Measurements from ENCODE around the gene NME7.

DNA sequence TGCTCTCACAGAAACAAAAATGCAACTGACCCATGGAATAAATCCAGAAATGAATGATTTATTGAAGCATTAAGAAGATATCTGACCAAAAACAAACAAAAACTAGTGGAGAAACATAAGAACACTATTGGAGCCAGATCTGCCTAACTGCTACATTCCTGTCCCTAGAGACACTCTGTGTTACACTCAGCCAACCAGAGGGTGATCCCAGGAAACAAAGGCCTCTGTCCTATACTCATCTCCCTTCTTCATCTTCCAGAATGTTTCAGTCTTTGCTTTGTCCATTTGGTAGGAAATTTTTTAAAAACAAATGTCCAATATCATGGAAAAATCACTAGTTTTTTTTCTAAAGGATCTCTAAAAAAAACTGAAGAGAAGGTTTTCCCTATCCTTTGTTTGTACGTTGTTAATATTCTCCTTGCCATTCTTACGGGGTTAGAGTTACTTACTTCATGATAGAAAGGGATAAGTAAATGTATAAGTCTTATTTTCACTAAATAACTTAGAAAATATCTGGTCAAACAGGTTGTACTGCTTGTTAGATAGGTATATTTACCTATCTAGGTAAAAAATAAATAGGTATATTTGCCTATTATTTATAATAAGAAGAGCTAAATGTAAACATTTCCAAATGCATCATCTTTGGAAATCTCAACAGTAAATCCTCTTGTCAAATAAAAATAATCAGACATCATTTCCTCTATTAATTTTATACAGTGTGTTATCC, 59.1 kb downstream of the NME7 start:
- TF ChIP-seq, protein P1, sequence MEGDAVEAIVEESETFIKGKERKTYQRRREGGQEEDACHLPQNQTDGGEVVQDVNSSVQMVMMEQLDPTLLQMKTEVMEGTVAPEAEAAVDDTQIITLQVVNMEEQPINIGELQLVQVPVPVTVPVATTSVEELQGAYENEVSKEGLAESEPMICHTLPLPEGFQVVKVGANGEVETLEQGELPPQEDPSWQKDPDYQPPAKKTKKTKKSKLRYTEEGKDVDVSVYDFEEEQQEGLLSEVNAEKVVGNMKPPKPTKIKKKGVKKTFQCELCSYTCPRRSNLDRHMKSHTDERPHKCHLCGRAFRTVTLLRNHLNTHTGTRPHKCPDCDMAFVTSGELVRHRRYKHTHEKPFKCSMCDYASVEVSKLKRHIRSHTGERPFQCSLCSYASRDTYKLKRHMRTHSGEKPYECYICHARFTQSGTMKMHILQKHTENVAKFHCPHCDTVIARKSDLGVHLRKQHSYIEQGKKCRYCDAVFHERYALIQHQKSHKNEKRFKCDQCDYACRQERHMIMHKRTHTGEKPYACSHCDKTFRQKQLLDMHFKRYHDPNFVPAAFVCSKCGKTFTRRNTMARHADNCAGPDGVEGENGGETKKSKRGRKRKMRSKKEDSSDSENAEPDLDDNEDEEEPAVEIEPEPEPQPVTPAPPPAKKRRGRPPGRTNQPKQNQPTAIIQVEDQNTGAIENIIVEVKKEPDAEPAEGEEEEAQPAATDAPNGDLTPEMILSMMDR (IDR thresholded peaks at IDR 0.05) = no peak
- no peak for TF ChIP-seq POLR2A (IDR thresholded peaks at IDR 0.05)
